Upper lobe of right lung (tissue), 1 donor: ENCODE data around the gene ZMYM4. TPM values are rescaled to one million over a fixed set of nuclear protein-coding genes. Genes with fewer than 3 reads are reported as not detected.

Experiments used
- ATAC-seq: fragments of 200-7000 bp; cut with Tn5 transposase; one replicate; pipeline ENCODE4 v1.9.1; 2020; ENCODE audit warnings: mild to moderate bottlenecking, moderate library complexity
- DNase-seq: peaks from one replicate; pipeline ENCODE4 v3.0.0-alpha.2; 2020
- H3K27ac ChIP-seq: fragments of 200-600 bp; one replicate; pipeline ENCODE4 v1.8.0; 2022
- H3K27me3 ChIP-seq: fragments of 200-600 bp; one replicate; pipeline ENCODE4 v1.8.0; 2022; ENCODE audit warnings: mild to moderate bottlenecking
- H3K36me3 ChIP-seq: fragments of 200-600 bp; one replicate; pipeline ENCODE4 v1.8.0; 2022
- H3K4me1 ChIP-seq: fragments of 200-600 bp; one replicate; pipeline ENCODE4 v1.8.0; 2022
- H3K4me3 ChIP-seq: fragments of 200-600 bp; one replicate; pipeline ENCODE4 v1.8.0; 2022; ENCODE audit warnings: mild to moderate bottlenecking
- H3K9me3 ChIP-seq: fragments of 200-600 bp; one replicate; pipeline ENCODE4 v1.8.0; 2022
- intact Hi-C: fragments of 100-400 bp; cut with DNase I; formaldehyde crosslinking; loops from one replicate; pipeline ENCODE4 v1.11.0; 2022
- total RNA-seq: library from RNA; stranded (reverse); fragmentation: NEBNext Ultra II Directional; extraction: Animal tissue kit (Norgen Biotek cat#: 25700); gene quantifications from one replicate; pipeline ENCODE4 v1.2.1, GENCODE V29; 2021
- TF ChIP-seq, protein P1 (sequence below): fragments of 200-600 bp; IDR thresholded peaks from one replicate; pipeline ENCODE4 v1.8.0; 2022; ENCODE audit warnings: antibody characterized with exemption
- donor health status: DM: no; HTN: yes; CAD: no; lungs with severe emphysema.

The ZMYM4 gene
- total RNA-seq, 1 donor from 2014 or later = 48.1 TPM

DNA sequence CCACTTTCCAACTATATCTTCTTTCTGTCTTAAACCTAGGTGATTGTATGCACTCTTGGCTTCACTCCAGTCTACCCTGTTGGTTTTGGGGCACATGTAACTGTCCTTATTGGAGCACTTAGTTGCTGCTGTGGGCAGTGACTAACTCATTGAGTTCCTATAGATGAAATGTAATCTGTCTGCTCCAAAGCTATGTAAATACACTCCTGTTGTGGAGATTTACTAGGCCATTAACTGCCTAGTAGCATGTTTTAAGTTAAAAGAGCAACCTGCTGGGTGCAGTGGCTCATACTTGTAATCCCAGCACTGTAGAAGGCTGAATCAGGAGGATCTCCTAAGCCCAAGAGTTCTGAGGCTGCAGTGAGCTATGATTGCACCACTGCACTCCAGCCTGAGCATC is 137.6 kb downstream of the ZMYM4 start:
- ATAC-seq = no peak
- H3K27me3 ChIP-seq = no peaks in the 10 kb centered on the region
- no peak overlapping the region for H3K4me3 ChIP-seq
- TF ChIP-seq, protein P1, sequence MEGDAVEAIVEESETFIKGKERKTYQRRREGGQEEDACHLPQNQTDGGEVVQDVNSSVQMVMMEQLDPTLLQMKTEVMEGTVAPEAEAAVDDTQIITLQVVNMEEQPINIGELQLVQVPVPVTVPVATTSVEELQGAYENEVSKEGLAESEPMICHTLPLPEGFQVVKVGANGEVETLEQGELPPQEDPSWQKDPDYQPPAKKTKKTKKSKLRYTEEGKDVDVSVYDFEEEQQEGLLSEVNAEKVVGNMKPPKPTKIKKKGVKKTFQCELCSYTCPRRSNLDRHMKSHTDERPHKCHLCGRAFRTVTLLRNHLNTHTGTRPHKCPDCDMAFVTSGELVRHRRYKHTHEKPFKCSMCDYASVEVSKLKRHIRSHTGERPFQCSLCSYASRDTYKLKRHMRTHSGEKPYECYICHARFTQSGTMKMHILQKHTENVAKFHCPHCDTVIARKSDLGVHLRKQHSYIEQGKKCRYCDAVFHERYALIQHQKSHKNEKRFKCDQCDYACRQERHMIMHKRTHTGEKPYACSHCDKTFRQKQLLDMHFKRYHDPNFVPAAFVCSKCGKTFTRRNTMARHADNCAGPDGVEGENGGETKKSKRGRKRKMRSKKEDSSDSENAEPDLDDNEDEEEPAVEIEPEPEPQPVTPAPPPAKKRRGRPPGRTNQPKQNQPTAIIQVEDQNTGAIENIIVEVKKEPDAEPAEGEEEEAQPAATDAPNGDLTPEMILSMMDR = no peak
- intact Hi-C loops = no loop called here
- H3K9me3 ChIP-seq = no peaks in the 10 kb centered on the region
- H3K36me3 ChIP-seq = peaks cover 73% of the 10 kb centered on the region
- no peaks in the 10 kb centered on the region for H3K4me1 ChIP-seq
- H3K27ac ChIP-seq = no peak overlapping the region
- no peak for DNase-seq

DNA sequence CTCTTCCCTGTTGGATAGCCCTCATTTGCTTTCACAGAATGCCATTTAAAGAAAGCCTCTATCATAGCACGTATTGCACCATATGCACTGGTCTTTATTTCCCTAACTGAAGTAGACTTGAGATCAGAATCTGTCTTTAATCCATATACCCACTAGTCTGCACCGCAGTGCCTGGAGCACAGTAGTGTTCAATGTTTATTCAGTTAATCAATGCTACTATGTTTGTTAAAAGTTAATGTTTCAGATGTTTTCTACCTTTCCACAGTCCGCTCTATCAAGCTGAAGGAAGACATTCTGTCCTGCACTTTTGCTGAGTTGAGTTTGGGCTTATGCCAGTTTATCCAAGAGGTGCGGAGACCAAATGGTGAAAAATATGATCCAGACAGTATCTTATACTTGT is 139.2 kb downstream of the ZMYM4 start:
- DNase-seq (no peak), ATAC-seq (no peak)
- Histone ChIP-seq H3K4me3 (no peak overlapping the region), H3K36me3 (peaks cover 57% of the 10 kb centered on the region), H3K27me3 (no peaks in the 10 kb centered on the region), H3K27ac (no peak overlapping the region), H3K4me1 (no peaks in the 10 kb centered on the region), H3K9me3 (no peaks in the 10 kb centered on the region)
- intact Hi-C loops = no loop called here
- TF ChIP-seq, protein P1 = no peak

DNA sequence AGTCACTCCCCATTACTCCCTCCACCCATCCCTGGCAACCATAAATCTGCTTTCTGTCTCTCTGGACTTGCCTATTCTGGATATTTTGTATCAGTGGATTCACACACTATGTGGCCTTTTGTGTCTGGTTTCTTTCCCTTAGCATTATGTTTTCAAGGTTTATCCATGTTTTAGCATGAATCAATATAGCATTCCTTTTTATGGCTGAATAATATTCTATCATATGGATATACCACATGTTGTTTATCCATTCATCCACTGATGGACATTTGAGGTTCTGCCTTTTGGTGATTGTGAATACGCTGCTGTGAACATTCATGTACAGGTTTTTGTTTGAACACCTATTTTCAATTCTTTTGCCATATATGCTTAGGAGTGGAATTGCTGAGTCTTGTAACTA is 140.4 kb downstream of the ZMYM4 start:
- Histone ChIP-seq H3K4me3 (no peak overlapping the region), H3K27ac (no peak overlapping the region), H3K27me3 (no peaks in the 10 kb centered on the region), H3K36me3 (peaks cover 50% of the 10 kb centered on the region), H3K4me1 (no peaks in the 10 kb centered on the region), H3K9me3 (no peaks in the 10 kb centered on the region)
- ATAC-seq = no peak
- DNase-seq = no peak
- intact Hi-C loops = no loop called here
- TF ChIP-seq, protein P1 = no peak

DNA sequence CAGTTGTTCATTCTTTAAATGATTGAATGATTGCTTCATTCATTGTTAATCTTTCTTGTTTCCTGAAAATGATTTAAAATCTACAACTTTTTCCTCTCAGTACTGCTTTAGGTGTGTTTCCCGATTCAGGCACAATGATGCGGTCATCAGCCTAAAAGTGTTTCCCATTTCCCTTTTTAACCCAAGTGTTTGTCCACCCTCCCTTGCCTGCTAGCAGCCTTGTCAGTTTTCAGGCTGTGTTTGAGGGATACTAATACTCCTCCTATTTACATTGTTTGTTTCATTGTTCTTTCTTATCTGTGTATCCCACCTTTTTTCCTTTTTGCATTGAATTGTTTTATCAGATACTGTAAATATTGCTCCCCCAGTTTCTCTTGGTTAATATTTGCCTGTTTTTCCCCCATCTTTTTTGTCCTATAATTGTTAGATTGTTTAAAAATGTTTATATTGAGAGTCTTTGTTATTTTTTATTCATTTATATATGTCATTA is 157.6 kb downstream of the ZMYM4 start:
- no peak for DNase-seq
- Histone ChIP-seq H3K4me3 (no peak overlapping the region), H3K9me3 (no peaks in the 10 kb centered on the region)

DNA sequence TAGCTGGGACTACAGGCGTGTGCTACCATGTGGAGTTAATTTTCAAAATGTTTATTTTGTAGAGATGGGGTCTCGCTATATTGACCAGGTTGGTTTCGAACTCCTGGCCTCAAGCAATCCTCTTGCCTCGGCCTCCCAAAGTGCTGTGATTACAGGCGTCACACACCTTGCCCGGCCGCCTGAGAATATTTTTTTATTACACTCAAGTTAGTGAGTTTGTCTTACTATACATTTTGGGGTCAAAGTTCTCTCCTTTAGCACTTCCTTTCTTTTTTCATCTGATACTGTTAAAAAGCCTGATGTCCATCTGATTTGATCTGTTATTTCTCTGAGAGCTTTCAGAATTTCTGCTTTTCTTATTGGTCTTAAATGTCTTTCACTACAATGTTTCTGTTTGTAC is 159.9 kb downstream of the ZMYM4 start:
- H3K4me1 ChIP-seq = no peaks in the 10 kb centered on the region
- H3K27ac ChIP-seq = no peak overlapping the region
- TF ChIP-seq, protein P1 = no peak
- no peak for ATAC-seq
- intact Hi-C loops = no loop called here
- H3K4me3 ChIP-seq = no peak overlapping the region
- peaks cover 14% of the 10 kb centered on the region for H3K36me3 ChIP-seq
- H3K27me3 ChIP-seq = no peaks in the 10 kb centered on the region
- DNase-seq = no peak
- H3K9me3 ChIP-seq = no peaks in the 10 kb centered on the region

More for the DNA sequence above, 157.6 kb downstream of the ZMYM4 start:
- H3K27me3 ChIP-seq = no peaks in the 10 kb centered on the region
- intact Hi-C loops = no loop called here
- TF ChIP-seq, protein P1 = no peak
- no peak overlapping the region for H3K27ac ChIP-seq
- H3K4me1 ChIP-seq = no peaks in the 10 kb centered on the region
- no peak for ATAC-seq
- H3K36me3 ChIP-seq = no peaks in the 10 kb centered on the region

DNA sequence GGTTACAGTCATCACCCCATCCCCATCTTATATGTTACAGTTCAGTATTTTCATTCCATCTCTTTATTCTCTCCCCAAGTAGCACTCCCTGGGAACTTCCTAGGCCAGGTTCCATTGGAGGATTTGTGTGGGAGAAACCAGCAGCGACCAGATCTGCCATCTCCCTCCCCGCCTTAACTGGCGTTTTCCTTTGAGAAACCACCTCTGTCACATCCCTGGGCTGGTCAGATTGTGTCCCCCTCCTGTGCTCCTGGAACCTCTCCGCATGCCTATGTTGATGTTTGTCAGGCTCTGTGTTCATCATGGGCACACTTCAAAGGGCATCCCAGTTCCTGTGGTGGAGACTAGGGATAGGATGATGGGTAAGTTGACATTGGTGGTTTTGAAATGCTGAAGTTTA is 162.3 kb downstream of the ZMYM4 start:
- Histone ChIP-seq H3K4me3 (no peak overlapping the region), H3K4me1 (no peaks in the 10 kb centered on the region), H3K36me3 (peaks cover 36% of the 10 kb centered on the region), H3K27ac (no peak overlapping the region), H3K27me3 (no peaks in the 10 kb centered on the region), H3K9me3 (no peaks in the 10 kb centered on the region)
- intact Hi-C loops = no loop called here
- no peak for ATAC-seq
- no peak for DNase-seq
- TF ChIP-seq, protein P1 = no peak
